GDM1 (cell line): ENCODE data around the gene FIBP.
A peak's percentile ranks its signal among the peaks of the same experiment; 100 is the strongest.

Experiments
- DNase-seq: peaks from one replicate; lab custom pipeline; 2025; lab: John Stamatoyannopoulos, UW

The FIBP gene

GRCh38 chr11:65888163-65888814 lies at the start of gene FIBP:
TSS of gene FIBP (minus strand) at chr11:65888471. CDS start at chr11:65888418, 53 bp downstream.
- peak; percentile 93 for DNase-seq

- DNase-seq: no peak
Measured at GRCh38 chr11:65937766-65938165, 49.5 kb upstream of the FIBP start.

- DNase-seq: no peak
Measured at GRCh38 chr11:65934014-65934413, 45.7 kb upstream of the FIBP start.

- DNase-seq: no peak
Measured at GRCh38 chr11:65932558-65932919, 44.3 kb upstream of the FIBP start.

GRCh38 chr11:65931773-65932557 lies 43.7 kb upstream of the FIBP start:
- DNase-seq: no peak

- DNase-seq: no peak
Measured at GRCh38 chr11:65928667-65929066, 40.4 kb upstream of the FIBP start.

- peak; percentile 82 for DNase-seq
Measured at GRCh38 chr11:65927904-65928397, 39.7 kb upstream of the FIBP start.

- DNase-seq: no peak
Measured at GRCh38 chr11:65925397-65925796, 37.1 kb upstream of the FIBP start.

- no peak for DNase-seq
Measured at GRCh38 chr11:65922565-65922964, 34.3 kb upstream of the FIBP start.

- DNase-seq: no peak
Measured at GRCh38 chr11:65921876-65922275, 33.6 kb upstream of the FIBP start.

GRCh38 chr11:65921033-65921555 lies 32.8 kb upstream of the FIBP start:
- DNase-seq: no peak

- DNase-seq: no peak
Measured at GRCh38 chr11:65920372-65920802, 32.1 kb upstream of the FIBP start.

GRCh38 chr11:65919573-65920371 lies 31.5 kb upstream of the FIBP start:
- DNase-seq: peak; percentile 39

GRCh38 chr11:65919141-65919572 lies 30.9 kb upstream of the FIBP start, which contains the start of gene DRAP1:
TSS of gene DRAP1 (plus strand) at chr11:65919426. CDS start at chr11:65919502, 76 bp downstream.
- DNase-seq: peak; percentile 98

GRCh38 chr11:65918211-65919140 lies 30.2 kb upstream of the FIBP start, which contains the start of gene C11orf68:
TSS of gene C11orf68 (minus strand) at chr11:65919062. CDS start at chr11:65919031, 31 bp downstream.
- DNase-seq: no peak

- no peak for DNase-seq
Measured at GRCh38 chr11:65917434-65918210, 29.4 kb upstream of the FIBP start.

- no peak for DNase-seq
Measured at GRCh38 chr11:65917077-65917433, 28.8 kb upstream of the FIBP start.

GRCh38 chr11:65916391-65916790 lies 28.1 kb upstream of the FIBP start:
- no peak for DNase-seq

- DNase-seq: no peak
Measured at GRCh38 chr11:65915821-65916251, 27.6 kb upstream of the FIBP start.
